ENCODE data around the gene TBRG1.

Gene TBRG1

DNA sequence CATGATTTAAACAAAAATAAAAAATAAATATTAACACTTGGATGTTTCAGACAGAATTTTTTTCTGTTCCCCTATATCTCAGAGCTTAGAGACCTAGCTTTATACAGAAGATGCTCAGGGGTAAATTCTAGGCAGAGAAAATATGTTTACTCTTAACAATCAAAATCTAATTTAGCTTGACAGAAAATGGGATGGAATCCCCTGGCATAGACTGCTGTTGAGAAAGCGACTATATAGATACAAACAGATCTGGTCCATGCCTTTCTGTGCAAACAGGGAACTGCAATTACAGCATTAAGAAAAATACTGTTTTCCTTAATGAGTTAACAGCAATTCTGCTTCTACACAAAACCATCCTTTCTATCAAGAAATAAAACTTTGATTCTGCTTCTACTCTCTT, 36.3 kb downstream of the TBRG1 start:
- no peak for DNase-seq (ENCODE audit: low spot score)

DNA sequence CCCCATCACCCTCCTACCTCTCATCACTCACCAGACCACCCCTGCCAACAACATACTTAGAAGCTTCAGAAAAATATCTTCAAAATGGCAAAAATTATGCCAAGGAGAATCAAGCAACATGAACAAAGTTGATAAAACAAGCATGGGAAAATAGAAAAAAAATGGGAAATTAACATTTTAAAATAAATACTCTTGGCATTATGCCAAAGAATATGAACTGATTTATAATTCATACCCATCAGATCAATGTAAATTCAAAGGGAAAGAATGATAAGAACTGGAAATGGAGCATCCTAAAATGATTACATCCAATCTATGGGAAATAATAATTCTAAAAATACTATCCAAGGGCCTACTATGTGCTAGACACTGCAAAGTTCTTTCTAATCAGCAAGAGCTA, 38.9 kb downstream of the TBRG1 start:
- no peak for DNase-seq (ENCODE audit: low spot score)

DNA sequence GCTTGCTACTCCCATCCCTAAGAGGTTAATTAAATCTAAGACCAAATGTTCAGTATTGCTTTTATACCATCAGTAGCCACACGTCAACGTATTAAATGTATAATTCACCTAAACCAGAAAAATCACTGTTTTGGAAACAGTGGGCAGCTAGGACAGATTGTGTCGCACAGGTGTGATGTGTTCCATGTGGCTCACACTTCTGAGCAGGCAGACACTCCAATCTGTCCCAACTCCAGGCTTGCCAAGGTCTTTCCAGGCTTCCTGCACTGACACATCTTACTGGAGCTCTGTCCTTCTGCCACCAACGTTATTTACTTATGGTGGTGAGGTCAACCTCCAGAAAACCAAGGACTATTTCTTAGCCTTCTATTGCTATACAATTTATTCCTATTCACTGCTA, 39.4 kb downstream of the TBRG1 start:
- DNase-seq (ENCODE audit: low spot score), result no peak

DNA sequence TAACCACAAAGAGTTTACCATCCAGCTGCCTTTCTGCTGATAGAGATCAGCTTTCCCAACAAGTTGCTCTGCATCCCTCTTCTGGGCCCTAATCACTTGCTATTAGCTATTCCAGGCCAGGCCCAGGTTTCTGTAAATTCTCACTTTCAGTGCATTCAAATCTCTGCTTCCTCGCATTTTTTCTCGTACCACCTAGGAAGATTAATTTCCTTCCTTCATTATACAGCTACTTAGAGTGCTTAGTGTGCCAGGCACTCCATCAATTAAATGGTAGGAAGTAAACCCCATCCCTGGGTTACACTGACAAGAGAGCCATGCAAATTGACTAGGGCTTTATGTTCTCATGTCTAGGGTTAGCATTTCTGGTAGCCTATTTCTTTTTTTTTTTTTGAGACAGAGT, 41.2 kb downstream of the TBRG1 start:
- no peak for DNase-seq (ENCODE audit: low spot score)

DNA sequence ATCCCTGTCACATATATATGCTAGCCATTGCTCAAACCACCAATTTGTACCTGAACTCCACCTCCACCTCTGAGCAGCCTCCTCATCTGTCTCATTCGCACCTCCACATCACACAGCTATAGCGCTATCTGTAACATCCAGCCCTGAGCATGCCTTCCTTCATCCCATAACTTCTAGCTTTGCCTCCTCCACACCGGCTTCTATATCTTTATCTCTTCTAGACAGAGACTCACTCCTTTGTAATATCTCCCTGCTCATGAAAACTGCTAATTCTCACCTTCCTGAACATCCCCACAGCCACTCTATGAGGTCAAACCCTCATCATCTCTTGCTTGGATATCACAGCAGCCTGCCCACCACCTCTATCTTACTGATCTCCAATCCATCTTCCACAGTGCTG, 44.9 kb downstream of the TBRG1 start:
- DNase-seq (ENCODE audit: low spot score), result no peak

DNA sequence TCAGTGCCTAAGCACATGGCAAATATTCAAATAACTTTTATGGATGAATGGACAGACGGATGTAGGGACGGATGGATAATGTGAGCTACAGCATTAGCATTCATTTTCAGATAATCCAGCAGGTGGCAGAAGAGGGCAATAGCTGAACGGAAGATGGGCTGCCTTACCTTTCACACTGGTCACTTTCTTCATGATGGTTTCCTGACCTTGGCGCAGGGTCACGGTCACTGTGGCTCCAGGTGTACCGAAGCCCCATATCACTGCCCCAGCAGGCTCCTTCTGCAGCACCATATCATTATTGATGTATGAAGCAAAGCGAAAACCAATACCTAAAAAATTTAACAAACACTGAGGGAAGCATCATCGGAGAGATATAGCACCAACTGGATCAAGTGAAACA, 46.5 kb downstream of the TBRG1 start:
- peak; percentile 78 for DNase-seq (ENCODE audit: low spot score)

DNA sequence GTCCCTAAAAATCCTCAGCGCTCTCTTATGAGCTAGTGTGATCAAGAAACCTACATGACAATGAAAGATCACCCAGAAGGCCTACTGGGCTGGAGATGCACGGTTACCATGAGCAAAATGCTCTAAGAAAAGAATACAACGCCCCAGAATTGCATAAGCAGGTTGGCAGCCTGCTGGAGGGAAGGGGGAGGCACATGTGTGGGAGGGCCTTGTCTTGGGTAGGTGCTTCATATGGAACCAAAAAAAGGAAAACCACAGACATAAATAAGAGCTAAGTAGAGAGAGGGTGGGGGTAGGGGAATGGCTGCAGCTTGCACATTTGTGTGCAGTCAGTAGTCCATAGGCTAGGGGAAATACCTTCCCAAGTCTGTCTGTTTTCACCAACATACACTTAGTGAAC, 48.1 kb downstream of the TBRG1 start:
- no peak for DNase-seq (ENCODE audit: low spot score)

DNA sequence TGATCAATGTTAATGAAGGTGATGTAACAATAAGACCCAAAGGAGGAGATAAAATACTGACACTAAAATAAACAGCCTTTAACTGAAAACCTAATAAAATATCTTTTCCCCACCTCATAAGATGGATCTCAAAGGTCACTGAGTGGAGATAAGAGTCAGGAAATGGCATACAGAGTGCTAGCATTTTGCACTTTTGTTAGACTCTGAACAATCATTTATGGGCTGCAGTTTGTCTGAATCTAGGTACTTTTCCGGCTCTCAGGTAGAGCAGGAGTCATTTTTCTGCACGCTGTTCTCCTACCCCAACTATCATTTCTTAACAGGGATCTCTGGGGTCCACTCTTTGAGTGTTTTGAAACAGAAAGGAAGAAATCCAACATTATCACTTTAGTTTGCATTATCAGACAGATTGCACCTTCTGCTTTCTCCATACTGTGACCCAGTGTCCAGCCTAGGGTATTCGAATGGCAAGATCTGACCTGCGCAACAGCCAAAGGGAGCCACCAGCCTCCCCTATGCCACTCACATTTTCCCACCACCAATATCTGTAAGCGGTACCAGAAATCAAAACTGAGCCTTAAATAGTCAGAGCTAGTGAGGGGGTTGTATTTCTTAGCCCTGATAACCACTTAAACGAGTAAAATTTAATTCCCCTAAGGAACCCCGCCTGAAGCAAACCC, 50.0 kb downstream of the TBRG1 start:
- no peak for DNase-seq (ENCODE audit: low spot score)

DNA sequence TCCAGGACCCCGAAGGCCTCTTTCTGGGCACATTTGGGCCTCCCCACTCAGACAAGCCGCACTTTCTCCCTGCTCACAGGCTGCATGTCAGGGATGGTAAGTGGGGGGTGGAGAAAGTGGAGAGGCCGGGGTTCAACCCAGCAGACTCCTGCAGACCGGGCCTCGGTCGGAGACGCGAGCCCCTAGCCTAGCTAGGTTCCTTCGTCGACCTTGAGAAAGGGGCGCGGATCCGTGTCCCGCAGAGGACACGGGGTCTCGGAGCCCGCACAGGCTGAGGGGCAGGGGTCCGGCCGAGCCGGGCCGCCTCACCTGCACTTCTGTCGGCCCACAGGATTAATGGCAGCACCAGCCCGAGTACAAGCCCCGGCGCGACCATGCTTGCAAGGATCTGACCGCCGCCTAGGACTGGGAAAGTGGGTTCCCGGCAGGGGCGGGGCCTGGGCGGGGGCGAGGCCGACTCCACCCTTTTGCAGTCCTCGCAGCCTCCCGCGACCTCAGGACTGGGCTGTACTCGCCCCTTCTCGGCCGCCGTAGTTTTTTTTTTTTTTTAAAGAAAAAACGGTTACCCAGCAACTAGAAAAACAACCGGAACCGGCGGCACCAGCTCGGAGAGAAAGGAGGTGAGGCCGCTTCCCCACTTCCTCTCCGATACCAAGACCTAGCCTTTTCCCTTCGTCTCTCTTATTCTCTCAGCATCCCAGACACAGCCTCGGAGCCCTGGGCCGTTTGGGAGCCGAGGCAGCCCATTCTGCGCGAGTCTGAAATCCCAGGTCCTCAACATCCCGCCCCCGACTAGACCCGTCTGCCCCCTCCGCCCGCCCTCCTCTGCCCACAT, 50.9 kb downstream of the TBRG1 start, which contains the start of the genes SIAE and SPA17:
SIAE (minus strand) TSS at position 407 of the 835 bp plus-strand sequence; CDS start at position 376, 31 bp downstream.
SPA17 (plus strand) TSS at position 572 of the 835 bp plus-strand sequence. CDS start 1,361 bp downstream, outside the sequence.
- peak; percentile 98 for DNase-seq (ENCODE audit: low spot score)

DNA sequence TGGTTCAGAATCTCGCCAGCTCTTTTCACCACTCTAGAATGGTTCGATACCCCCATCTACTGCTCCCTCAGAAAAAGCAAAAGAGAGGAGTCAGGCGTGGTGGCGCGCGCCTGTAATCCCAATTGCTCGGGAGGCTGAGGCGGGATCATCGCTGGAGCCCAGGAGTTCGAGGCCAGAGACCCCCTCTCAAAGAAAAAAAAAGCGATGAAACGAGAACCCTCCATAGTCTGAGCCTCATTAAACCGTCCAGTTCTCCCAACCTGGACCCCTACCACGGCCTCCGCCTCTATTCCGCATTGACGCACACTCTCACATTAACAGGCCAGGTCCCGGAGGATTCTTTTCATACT, 51.5 kb downstream of the TBRG1 start:
- no peak for DNase-seq (ENCODE audit: low spot score)

DNA sequence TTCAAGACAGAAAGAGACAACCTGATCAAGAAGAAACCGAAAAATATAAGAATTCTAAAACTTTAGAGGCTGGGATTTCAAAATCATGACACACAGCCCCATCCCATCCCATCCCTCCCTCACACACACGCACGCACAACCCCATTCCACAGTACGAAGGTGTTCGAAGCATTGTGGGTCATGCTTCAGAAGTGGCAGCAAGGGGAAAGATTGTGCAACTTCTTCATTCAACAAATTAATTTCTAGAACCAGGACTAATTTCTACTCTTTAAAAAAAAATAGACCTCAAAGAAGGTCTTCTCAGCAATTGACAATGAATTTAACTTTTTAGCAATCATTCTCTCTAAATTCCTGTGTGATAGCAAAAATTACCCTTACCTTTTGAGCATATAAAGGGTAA, 51.9 kb downstream of the TBRG1 start:
- DNase-seq (ENCODE audit: low spot score), result no peak

DNA sequence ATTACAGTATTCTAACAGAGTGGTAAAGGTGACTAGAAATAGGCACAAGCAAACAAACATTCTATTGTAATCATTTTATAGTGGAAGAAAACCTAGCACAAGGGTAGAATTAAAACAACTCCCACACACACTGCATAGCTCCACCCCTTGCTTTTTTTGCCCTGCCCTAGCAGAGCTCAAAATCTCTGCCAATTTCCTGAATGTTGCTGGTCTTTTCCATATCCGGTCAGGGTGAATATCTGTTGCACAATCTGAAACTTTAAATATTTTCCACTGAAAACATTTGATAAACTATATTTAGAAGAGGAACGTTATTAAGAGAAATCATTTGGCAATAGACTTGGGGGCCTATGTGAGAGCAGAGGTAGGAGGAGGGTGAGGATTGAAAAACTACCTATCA, 53.7 kb downstream of the TBRG1 start:
- peak; percentile 56 for DNase-seq (ENCODE audit: low spot score)

DNA sequence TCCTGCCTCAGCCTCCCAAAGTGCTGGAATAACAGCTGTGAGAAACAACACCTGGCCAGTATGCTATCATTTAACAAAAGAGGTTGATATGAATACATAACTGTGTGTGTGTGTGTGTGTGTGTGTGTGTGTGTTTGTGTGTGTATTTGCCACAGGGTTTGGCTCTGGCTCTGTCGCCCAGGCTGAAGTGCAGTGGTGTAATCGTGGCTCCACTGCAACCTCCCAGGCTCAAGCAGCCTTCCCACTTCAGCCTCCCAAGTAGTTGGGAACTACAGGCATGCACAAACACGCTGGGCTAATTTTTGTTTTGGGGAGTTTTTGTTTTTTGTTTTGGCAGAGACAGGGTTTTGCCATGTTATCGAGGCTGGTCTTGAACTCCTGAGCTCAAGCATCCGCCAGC, 55.8 kb downstream of the TBRG1 start:
- DNase-seq (ENCODE audit: low spot score), result no peak

DNA sequence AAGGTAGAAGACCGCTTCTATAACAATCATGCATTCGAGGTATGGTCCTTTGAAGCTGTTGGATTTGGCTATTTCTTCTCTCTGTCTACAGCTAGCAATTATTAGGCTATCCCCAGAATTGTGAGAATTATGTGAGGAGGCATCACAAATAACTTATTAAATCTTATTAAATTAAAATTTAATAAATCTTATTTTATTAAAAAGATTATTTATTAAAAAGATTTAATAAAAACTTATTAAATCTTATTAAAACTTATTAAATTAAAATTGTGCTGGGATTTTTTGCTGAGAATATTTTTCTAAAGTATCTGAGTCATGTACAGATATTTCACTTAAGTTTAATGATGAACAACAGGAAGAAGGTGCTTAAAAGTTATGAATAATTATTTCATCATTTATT, 58.8 kb downstream of the TBRG1 start:
- DNase-seq (ENCODE audit: low spot score), result no peak

DNA sequence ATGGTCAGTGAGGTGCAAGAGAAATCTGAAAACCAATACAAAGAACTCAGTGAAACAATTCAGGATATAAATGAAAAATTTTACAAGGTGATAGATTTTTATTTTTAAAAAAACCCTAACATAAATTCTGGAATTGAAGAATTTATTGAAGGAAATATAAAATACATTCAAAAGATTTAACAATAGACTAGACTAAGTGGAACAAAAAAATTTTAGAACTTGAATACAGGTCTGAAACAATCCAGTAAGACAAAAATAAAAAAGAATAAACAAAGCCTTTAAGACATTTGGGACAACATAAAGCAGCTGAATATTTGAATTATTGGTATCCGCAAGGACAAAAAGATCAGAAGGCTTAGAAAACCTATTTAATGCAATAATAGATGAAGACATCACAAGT, 59.8 kb downstream of the TBRG1 start:
- DNase-seq (ENCODE audit: low spot score), result no peak

All from GM03348 (cell line).